RWPE1 (cell line): ENCODE results near the gene YPEL2.

Source experiments
- CTCF ChIA-PET: fragments of 350-600 bp; sonication (Branson Sonifier 250); formaldehyde crosslinking; extraction: SDS; loops from one replicate; lab custom pipeline; 2021; lab: Yijun Ruan, JAX
- POLR2A ChIA-PET: fragments of 400-600 bp; formaldehyde crosslinking; extraction: SDS; loops from one replicate; lab custom pipeline; 2020; ENCODE audit warnings: antibody characterized with exemption; ENCODE audit not compliant: low non-redundant PET; lab: Yijun Ruan, JAX
- DNase-seq: peaks from one replicate; pipeline ENCODE4 v3.0.0; 2012; ENCODE audit warnings: low spot score
- H3K27ac ChIP-seq: fragments of 450-650 bp; 2 replicates; pipeline ENCODE4 v1.5.1; 2017
- TF ChIP-seq, protein P1 (sequence below): fragments of 450-650 bp; conservative IDR thresholded peaks from 2 replicates; pipeline ENCODE4 v1.5.1; 2017; ENCODE audit warnings: low read depth, mild to moderate bottlenecking

YPEL2 gene

DNA sequence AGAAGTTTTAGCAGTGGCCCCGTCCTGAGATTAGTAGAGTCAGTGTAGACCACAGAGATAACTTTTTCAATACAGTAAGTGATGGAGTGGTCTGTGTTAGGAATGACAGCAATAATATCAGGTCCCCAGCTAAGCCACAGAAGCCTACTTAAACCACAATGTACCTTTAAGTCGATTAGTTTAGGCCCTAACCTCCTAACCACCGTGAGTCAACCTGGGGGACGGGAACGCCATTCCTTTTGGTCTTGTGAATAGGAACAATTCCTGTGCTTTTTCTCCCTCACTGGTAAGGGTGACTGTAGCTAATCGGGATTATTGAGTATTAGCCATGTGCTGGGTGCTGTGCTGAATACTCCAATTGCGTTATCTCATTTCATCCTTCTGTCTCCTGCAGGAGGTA, 14.0 kb downstream of the YPEL2 start:
- H3K27ac ChIP-seq = no peak overlapping the region
- ChIA-PET POLR2A (no interaction called here), CTCF (interaction anchor here (0.6 kb wide), 1 partner anchor 299 kb away, joined by 4 read pairs; no protein-coding TSS in a partner anchor)
- TF ChIP-seq, protein P1, sequence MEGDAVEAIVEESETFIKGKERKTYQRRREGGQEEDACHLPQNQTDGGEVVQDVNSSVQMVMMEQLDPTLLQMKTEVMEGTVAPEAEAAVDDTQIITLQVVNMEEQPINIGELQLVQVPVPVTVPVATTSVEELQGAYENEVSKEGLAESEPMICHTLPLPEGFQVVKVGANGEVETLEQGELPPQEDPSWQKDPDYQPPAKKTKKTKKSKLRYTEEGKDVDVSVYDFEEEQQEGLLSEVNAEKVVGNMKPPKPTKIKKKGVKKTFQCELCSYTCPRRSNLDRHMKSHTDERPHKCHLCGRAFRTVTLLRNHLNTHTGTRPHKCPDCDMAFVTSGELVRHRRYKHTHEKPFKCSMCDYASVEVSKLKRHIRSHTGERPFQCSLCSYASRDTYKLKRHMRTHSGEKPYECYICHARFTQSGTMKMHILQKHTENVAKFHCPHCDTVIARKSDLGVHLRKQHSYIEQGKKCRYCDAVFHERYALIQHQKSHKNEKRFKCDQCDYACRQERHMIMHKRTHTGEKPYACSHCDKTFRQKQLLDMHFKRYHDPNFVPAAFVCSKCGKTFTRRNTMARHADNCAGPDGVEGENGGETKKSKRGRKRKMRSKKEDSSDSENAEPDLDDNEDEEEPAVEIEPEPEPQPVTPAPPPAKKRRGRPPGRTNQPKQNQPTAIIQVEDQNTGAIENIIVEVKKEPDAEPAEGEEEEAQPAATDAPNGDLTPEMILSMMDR = no peak
- no peak for DNase-seq

DNA sequence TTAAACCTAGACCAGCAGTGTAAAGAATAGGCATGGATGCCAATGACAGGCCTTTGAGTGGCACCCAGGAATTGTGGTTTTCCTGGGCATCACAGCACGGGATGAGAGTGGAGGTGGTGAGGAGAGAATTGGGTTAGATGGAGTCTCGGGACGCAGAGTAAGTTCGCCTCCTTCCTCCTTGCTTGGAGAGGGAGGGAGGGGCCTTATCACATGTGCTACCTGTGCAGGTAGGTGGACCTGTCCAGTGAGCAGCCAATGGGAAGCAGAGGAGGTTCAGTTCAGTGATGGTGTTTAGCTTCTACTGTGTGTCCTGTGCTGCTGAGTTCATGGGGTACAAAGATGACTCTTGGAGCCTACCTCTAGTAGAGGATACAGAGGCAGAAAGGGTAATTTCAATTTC, 14.9 kb downstream of the YPEL2 start:
- ChIA-PET CTCF (interaction anchor here (0.8 kb wide), 1 partner anchor 16 kb away, joined by 3 read pairs; no protein-coding TSS in a partner anchor), POLR2A (no interaction called here)
- no peak for DNase-seq
- TF ChIP-seq, protein P1 = no peak
- H3K27ac ChIP-seq = no peak overlapping the region

DNA sequence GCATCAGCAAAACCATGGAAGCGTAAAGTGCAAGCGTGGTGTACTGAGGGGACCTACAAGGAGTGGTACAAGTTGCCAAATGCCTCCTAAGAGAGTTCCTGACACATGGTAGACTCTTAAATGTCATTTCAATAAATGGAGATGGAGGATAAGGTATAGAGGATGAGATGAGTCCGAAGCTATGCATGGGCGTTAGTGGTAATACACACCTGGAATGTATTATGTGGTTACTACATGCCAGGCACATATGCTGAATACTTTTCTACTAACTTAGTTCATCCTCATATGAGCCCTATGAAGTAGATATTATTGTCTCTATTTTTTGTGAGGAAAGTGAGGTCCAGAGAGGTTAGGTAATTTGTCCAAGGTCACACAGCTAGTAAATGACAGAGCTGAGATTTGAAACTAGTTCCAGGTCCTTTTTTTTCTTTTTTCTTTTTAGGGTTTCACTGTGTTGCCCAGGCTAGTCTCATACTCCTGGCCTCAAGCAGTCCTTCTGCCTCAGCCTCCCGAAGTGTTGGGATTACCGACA, 15.5 kb downstream of the YPEL2 start:
- POLR2A ChIA-PET = no interaction called here
- no peak for DNase-seq
- H3K27ac ChIP-seq = no peak overlapping the region
- CTCF ChIA-PET = interaction anchor here (0.8 kb wide), 1 partner anchor 16 kb away, joined by 3 read pairs; no protein-coding TSS in a partner anchor
- TF ChIP-seq, protein P1 = no peak

DNA sequence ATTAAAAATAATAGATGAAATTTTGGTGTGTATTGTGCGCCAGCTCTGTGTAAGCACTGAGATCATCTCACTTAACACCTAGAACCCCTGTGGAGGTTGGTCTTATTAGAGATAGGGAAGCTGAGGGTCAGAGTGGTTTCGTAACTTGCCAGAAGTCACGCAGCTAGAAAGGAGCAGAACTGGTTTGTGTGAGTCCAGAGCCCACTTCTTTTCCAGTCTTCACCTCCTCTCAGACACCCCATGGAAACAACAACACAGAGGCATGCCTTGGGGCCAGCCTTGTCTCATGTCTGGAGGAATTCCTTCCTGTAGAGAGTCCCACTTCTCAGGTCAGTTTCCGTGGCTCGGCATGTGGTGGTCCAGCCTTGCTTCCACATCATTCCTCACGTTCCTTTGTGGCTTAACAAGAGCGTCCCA, 16.5 kb downstream of the YPEL2 start:
- POLR2A ChIA-PET = no interaction called here
- CTCF ChIA-PET = interaction anchor here (0.6 kb wide), 1 partner anchor 24 kb away, joined by 3 read pairs; no protein-coding TSS in a partner anchor
- H3K27ac ChIP-seq = no peak overlapping the region
- TF ChIP-seq, protein P1 = no peak
- DNase-seq = no peak

DNA sequence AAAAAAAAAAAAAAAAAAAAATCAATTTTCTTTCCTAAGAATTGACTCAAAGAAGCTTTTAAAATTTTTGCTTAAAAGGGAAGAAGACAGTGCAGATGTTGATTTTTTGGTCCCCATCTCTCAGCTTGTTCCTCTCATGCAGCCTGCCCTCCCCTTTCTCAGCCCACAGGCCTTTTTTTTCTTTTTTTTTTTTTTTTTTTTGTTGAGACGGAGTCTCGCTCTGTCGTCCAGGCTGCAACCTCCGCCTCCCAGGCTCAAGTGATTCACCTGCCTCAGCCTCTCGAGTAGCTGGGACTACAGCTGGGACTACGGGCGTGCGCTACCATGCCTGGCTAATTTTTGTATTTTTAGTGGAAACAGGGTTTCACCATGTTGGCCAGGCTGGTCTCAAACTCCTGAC, 17.7 kb downstream of the YPEL2 start:
- DNase-seq = no peak
- TF ChIP-seq, protein P1 = no peak
- ChIA-PET POLR2A (interaction anchor here (0.7 kb wide), 1 partner anchor 16 kb away, joined by 7 read pairs; no protein-coding TSS in a partner anchor), CTCF (interaction anchor here (0.6 kb wide), 1 partner anchor 12 kb away, joined by 5 read pairs; no protein-coding TSS in a partner anchor)
- H3K27ac ChIP-seq = no peak overlapping the region

DNA sequence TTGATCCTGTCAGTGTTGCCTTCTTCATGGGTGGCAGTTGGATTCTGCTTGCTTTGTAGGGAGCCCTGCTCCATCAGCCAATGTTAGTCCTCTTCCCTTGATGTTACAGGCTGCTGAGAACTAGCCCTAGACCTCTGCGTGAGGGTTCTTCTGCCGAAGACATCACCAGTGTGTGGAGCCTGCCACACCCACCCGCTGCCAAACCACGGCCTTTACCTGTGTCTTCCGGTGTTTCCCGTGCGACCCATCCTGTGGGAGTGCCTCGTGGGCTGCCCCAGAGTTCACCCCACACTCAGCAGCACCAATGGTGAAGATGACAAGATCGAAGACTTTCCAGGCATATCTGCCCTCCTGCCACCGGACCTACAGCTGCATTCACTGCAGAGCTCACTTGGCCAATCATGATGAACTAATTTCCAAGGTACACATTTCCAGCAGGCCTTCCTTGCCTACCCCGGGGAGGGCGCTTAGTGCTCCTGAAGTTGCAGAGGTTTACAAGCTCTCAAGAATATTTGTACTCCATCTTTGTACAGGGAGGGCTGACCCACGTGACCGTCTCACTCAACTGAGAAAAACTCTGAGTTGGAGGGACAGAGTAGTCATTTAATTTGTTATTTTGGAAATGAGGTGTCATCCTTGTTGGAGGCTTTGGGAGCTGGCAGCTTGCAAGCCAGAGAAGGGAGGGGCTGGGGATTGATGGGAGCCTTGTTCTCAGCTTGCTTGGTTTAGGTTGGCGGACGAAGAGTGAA, 21.8 kb downstream of the YPEL2 start:
- TF ChIP-seq, protein P1 = no peak
- no peak for DNase-seq
- ChIA-PET CTCF (interaction anchor here (0.7 kb wide), 1 partner anchor 1077 kb away, joined by 3 read pairs; no protein-coding TSS in a partner anchor), POLR2A (no interaction called here)
- H3K27ac ChIP-seq = no peak overlapping the region
